K562 treated with DMSO at 1 percent for 12 hours (cell line): ENCODE results near the gene ASIC1. TPM values are rescaled to one million over a fixed set of nuclear protein-coding genes. Genes with fewer than 3 reads are reported as not detected.

ENCODE experiments used
- total RNA-seq: library from RNA; unstranded; fragments of 300-600 nt; gene quantifications from 2 replicates; pipeline ENCODE4 v1.2.3, GENCODE V29; 2022; ENCODE audit not compliant: insufficient read depth

Gene ASIC1
- total RNA-seq: 0.34 and 0.96 TPM in 2 replicates

DNA sequence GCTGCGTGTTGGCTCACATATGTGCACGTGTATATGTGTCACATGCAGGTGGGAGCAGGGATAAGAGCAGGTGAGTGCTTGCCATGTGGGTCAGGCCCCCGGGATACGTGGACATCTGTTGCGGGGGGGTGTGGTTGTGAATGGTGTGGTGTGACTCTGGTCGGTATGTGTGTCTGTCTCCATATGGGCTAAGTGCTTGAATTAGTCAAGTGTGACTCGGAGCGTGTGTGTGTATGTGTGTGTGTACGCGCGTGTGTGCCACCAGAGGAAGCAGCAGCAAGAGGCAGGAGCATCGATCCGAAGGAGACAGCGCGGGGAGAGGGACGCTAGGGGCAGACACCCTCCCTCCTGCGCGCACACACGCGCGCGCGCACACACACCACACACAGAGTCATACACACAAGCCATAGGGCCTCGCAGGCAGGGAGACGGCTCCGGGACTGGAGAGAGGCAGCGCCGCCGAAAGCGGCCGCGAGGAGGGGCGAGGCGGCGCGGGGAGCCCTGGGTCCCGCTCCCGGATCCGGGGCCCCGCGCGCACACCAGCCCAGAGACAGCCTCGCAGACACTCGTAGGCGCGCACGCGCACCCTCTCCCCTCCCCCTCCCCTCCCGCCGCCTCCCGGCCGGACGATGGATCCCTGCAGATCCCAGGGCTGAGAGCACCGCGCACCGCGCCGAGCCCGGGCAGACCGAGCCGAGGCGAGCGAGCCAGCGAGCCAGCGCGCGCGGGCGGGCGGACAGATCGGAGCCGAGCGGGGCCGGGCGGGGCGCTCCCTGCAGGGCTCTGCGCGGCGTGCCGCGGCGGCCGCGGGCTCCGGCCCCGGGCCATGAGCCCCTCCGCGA lies at the start of gene ASIC1:
TSS of gene ASIC1 (plus strand) at position 597 of the 842 bp plus-strand sequence. CDS start 1,171 bp downstream, outside the sequence.

GRCh38 chr12:50025187-50026059 lies 32.0 kb upstream of the ASIC1 start, which contains the start of gene RACGAP1:
Gene RACGAP1 (minus strand): TSS chr12:50025494. CDS start chr12:50016715, 8,779 bp downstream.

GRCh38 chr12:50084775-50085614 lies 27.6 kb downstream of the ASIC1 start, which contains the start of gene SMARCD1:
Gene SMARCD1 (plus strand): TSS chr12:50085342. CDS start chr12:50085370, 28 bp downstream.

DNA sequence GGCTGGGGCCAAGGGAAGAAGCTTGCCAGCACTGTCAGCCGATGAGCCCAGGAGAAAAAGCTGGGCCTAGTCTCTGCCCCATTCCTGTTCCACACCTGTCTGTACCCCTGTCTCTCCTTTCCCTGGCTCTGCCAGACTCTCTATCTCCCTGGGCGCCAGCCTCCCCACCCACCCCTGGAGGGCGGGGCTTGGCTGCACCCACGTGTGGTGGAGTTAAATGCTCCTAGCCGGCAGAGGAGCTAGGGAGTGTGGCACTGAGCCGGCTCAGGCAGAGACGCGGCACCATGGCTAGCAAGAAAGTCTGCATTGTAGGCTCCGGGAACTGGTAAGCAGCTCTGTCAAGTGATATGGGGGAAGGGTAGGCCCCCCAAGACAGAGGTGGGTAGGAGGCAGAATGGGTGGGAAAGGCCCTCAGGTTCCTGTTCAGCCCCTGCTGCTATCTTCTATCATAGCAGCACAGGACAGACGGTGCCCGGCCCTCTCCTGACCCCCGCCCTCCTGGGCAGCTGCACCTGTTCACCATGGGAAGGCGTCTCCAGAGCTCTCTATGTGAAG lies 46.4 kb downstream of the ASIC1 start, which contains the start of gene GPD1:
TSS of gene GPD1 (plus strand) at position 242 of the 555 bp plus-strand sequence. CDS start at position 285, 43 bp downstream.

DNA sequence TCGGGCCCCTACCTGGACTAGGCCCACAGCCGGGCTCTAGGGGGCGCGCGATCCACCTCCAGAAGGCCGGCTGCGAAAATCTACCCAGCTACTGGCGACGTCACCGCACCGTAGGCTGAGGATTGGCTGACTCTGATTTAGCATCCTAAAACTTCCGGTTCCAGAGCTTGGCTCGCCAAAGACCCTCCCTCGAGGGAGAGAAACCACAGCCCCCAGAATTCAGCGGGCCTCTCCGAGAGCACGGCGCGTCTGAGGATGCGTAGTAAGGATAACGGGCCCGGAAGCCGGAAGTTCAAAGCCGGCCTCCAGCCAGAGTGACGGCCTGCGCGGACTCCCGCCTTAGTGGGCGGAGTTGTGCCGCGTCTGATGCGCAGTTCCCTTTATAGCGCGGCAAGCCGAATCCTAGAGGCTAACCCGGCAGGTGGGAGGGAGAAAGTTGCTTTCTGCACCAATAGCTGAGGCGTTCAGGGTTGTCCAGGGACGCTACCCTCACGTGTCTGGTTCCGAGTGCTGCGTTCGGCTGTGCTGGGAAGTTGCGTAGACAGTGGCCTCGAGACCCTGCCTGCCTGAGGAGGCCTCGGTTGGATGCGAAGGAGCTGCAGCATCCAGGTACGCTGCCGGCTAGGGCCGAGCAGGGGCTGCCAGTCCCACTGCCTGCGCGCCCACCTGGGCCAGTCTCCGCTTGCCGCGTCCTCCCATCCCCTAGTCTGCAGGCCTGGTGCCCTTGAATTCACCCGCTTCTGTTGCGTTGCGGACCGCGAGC lies 54.5 kb downstream of the ASIC1 start, which contains the start of gene COX14:
TSS of gene COX14 (plus strand) at position 544 of the 763 bp plus-strand sequence. CDS start 7,808 bp downstream, outside the sequence.

Other genes with a start within 250 kb of the ASIC1 start
- gene NCKAP5L, start 229.2 kb upstream of the ASIC1 start, total RNA-seq: 9.3 and 16.7 TPM in 2 replicates
- 4.6 and 11.6 TPM in 2 replicates for gene BCDIN3D, start 214.5 kb upstream of the ASIC1 start, total RNA-seq
- gene FAIM2, start 153.7 kb upstream of the ASIC1 start, total RNA-seq: not detected in 2 replicates
- gene AQP2, start 106.9 kb upstream of the ASIC1 start, total RNA-seq: not detected in 2 replicates
- gene AQP5, start 95.7 kb upstream of the ASIC1 start, total RNA-seq: not detected in 2 replicates
- gene AQP6, start 84.6 kb upstream of the ASIC1 start, total RNA-seq: not detected in 2 replicates
- gene RACGAP1, start 32.1 kb upstream of the ASIC1 start, total RNA-seq: 49.4 and 75.9 TPM in 2 replicates
- 27.6 and 90.4 TPM in 2 replicates for gene SMARCD1, start 27.7 kb downstream of the ASIC1 start, total RNA-seq
- not detected in 2 replicates for gene GPD1, start 46.4 kb downstream of the ASIC1 start, total RNA-seq
- 58.6 and 79.2 TPM in 2 replicates for gene COX14, start 54.6 kb downstream of the ASIC1 start, total RNA-seq
- 24.5 and 35.3 TPM in 2 replicates for gene CERS5, start 109.8 kb downstream of the ASIC1 start, total RNA-seq
- 10.5 and 24.5 TPM in 2 replicates for gene LIMA1, start 225.9 kb downstream of the ASIC1 start, total RNA-seq